ENCODE data around the gene EMC9.
A peak's percentile ranks its signal among the peaks of the same experiment; 100 is the strongest.

The EMC9 gene

DNA sequence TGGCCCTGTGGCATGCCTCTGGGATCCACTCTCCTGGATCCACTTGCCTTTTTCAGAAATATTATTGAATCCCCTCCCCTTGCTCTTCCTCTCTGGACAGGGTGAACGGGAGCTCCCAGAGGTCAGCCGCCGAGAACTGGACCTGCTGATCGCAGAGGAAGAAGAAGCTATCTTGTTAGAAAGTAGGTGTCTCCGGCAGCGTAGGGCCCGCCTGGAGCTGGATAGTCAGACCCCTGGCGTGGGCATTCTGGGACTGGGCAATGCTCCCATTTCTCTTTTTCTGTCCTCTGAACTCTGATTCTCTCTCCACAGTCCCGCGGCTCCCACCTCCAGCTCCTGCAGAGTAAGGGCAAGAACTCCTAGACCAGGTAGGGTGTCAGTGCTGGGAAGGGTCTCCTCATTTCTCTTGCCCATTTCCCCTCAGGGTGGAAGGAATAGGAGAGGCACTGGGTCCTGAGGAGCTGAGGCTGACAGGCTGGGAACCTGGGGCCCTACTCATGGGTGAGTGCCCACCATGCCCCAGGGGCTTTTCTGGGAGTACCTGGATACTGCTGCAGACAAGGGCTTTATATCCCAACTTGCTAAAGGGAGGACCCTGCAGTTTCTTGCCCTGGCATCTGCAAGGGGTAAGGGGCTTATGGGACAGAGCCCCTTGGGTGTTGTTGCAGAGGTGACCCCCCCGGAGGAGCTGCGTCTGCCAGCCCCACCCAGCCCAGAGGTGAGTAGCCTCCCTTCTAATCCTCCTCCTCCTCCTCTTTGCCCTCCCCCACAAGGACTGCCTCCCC lies 35.8 kb upstream of the EMC9 start:
- DNase-seq (ENCODE audit: low read depth, low spot score), result no peak

DNA sequence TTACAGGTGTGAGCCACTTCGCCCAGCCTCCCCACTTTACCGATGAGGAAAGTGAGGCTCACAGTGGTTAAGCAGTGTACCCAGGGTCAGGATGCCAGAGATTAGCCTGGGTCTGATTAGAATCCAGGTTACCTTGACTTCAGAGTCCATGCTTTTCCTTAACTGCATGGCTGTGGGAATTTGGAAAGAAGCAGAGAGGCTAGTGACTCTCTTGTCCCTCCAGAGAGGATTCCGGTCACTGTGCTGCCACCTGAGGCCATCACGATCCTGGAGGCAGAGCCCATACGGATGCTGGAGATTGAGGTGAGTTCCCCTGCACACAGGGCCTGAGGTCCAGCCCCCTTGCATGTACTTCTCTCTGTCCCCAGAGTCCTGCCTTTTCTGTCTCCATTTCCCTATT lies 35.2 kb upstream of the EMC9 start:
- DNase-seq (ENCODE audit: low read depth, low spot score), result no peak

DNA sequence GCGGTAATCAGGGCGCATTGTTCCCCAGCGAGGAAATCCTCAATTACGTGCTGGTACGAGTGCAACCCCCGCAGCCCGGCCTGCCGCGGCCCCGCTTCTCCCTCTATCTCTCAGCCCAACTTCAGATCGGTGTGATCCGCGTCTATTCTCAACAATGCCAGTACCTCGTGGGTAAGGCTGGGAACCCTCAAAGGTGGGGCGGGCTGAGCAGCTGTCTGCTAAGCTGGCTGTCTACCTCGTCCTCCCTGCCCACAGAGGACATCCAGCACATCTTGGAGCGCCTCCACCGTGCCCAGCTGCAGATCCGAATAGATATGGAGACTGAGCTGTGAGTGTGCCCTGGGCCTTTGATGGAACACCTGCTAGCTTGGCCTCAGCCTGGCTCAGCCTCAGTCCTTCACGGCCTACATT lies 31.5 kb upstream of the EMC9 start:
- no peak for DNase-seq (ENCODE audit: low read depth, low spot score)

DNA sequence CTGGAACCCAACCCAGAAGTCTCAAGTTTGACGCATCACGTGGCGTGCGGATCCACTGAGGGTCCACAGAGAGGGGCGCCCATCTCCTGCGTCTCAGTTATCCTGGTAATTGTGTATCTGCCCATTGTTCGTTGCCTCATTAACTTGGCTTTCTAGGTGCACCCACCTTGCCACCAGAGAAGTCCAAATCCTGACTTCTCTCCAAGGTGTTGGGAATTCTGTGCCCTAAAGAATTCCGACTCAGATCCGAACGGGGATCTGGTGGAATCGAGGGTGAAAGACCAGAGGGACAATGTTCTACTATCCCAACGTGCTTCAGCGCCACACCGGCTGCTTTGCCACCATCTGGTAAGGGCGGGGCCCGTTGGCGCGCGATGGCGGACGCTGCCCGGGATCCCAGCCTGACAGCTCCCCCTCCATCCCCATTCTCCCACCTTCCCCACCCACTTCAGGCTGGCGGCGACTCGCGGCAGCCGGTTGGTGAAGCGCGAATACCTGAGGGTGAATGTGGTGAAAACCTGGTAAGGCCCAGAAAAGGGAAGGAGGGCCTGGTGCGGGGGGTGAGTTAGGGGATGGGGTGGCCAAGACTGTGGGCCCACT lies 31.0 kb upstream of the EMC9 start:
- DNase-seq (ENCODE audit: low read depth, low spot score), result no peak

DNA sequence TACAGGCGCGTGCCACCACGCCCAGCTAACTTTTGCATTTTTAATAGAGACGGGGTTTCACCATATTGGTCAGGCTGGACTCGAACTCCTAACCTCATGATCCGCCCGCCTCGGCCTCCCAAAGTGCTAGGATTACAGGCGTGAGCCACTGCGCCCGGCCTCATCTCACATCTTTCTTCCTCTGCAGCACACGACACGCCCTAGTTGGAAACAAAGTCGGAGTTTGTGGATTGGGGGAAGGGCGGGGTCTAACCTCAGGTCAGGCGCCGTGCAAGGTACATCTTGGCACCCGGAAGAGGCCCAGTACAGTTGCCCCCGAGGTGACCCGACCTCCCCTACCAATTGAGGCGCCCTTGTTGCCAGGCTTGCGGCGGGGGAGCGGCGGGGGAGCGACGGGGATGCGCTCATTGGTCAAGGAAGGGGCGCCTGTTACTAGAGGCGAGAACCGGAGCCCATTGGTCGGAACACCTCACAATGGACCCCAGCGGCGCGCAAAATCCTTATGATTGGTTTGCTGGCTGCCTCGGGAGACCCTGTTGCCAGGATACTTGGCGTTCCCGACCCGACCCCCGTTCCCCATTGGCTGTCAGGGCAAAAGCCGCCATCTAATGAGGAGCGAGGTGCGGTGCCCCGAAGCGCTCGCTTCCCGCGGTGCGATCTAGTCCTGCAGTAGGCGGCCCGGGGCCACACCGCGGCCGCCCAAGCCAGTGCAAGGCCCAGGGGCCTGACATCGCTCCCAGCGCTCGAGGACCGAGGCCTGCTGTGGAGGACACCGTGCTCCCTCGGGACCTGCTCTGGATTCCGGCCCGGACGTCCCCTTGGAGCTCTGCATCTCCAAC lies 30.2 kb upstream of the EMC9 start, which contains the start of gene REC8:
REC8 (plus strand) TSS at position 659 of the 839 bp plus-strand sequence. CDS start 473 bp downstream, outside the sequence.
- DNase-seq (ENCODE audit: low read depth, low spot score), result peak; percentile 61

DNA sequence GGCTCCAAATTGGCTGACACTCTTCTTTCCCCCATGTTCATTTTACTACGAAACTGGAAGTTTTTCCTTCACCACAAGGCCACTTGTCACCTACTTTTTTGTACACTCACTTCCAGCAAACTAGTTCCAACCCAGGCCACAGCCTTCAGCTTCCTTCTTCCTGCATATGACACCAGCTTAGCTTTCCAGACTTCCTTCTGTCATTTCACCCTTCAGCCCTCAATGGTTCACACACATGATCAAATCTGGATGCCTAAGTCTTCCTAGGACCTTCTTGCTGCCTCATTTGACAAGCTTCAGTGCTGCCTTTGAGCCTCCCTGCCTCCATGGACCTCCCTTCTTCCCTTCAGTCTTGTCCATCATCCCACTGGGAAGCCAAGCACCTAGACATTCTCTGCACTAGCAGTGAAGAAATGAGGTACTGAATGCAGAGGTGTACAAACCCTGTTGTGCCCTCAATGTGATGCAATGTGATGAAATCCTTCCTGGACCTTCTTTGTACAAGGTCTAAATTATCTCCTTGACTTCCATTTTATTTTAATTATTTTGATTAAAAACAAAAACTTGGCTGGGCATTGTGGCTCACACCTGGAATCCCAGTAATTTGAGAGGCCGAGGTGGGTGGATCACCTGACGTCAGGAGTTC lies 26.2 kb upstream of the EMC9 start:
- no peak for DNase-seq (ENCODE audit: low read depth, low spot score)

DNA sequence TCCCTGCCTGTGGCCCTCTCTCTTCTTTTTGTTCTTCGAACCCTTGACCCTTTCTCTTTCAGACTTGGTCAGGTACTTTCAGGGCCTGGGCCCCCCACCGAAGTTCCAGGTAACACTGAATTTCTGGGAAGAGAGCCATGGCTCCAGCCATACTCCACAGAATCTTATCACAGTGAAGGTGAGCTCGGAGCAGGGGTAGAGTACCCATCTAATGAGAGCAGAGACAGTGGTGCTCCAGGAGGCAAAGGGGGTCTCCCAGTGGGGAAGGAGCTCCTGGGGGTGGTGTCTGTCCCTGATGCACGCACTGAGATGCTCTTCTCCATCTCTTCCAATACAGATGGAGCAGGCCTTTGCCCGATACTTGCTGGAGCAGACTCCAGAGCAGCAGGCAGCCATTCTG lies 24.4 kb upstream of the EMC9 start:
- no peak for DNase-seq (ENCODE audit: low read depth, low spot score)

DNA sequence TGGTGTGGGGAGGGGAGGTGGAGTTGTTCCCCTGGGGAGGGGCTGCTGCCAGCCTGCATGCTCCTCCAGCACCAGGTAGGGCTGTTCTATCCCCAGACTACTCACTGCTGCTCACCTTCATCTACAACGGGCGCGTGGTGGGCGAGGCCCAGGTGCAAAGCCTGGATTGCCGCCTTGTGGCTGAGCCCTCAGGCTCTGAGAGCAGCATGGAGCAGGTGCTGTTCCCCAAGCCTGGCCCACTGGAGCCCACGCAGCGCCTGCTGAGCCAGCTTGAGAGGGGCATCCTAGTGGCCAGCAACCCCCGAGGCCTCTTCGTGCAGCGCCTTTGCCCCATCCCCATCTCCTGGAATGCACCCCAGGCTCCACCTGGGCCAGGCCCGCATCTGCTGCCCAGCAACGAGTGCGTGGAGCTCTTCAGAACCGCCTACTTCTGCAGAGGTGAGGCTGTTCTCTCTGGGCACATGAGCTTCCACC lies 23.2 kb upstream of the EMC9 start:
- no peak for DNase-seq (ENCODE audit: low read depth, low spot score)

DNA sequence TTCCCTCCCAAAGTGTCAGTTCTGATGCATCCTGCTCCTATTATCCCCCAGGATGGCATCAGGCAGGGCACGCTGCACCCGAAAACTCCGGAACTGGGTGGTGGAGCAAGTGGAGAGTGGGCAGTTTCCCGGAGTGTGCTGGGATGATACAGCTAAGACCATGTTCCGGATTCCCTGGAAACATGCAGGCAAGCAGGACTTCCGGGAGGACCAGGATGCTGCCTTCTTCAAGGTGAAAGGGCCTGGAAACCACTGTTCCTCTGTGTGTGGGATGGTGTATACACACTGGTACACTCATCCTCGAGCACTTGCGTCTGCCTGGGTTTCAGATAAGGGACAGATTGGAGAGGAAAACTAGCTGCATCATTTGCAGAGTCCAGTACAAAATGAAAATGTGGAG lies 20.7 kb upstream of the EMC9 start:
- DNase-seq (ENCODE audit: low read depth, low spot score), result no peak

DNA sequence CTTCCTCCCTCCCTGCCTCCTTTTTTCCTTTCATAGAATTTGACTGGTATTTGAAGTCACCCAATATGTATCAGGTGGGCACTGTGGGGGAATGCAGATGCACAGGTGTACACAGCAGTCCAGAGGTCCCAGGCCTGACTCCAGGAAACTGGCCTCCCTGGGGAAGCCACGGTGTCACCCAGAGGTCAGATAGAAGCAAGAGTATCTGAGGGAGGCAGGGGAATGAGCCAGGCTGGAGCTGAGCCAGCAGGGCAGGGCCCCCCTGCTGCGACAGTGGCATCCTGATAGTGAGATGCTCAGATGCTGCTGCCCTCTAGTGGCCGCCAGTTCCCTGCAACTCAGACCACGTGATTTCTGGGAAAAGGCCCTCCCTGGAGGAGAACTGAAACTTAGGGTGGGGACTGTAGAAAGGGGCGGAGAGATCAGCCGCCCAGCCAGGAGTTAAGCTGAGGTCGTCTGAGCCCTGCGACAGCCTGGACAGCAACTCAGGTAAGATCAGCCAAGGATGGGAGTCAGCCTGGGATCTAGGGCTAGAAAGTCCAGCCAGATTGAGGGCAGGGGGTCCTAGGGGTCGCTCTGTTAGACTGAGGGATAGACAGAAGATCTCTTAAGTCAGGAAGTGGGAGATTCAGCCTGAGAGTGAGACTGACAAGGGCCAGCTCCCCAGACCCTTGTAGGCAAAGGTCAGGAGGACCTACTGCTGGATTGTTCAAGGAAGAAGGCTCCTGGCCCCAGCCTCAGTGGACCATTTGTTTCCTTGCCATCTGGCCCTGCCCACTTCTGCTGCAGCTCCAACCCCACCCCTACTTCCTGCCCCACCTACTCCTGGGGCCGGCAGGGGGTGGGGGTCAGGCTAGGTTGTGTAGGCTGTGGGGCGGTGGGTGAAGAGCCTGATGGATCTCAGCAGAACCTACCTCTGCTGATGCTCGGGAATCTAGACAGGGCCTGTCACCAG lies 19.7 kb upstream of the EMC9 start, which contains the start of gene IRF9:
IRF9 (plus strand) TSS at position 416 of the 955 bp plus-strand sequence. CDS start 880 bp downstream, outside the sequence.
- DNase-seq (ENCODE audit: low read depth, low spot score), result peak; percentile 89

DNA sequence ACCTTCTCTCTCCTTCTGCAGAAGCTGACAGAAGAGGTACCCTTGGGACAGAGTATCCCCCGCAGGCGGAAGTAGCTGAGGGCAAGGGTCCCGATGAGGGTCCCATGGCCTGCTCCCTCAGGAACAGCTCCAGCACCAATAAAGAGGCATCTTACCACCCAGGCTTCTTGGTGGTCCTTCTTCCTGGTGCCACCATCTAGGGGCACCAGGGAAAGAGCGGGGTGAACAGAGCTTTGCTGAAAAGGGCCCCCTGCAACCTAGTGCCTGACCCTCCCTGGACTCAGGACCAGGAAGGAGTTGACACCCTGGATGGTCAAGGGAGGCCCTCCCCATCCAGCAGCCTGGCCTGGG lies 19.1 kb upstream of the EMC9 start:
- no peak for DNase-seq (ENCODE audit: low read depth, low spot score)

DNA sequence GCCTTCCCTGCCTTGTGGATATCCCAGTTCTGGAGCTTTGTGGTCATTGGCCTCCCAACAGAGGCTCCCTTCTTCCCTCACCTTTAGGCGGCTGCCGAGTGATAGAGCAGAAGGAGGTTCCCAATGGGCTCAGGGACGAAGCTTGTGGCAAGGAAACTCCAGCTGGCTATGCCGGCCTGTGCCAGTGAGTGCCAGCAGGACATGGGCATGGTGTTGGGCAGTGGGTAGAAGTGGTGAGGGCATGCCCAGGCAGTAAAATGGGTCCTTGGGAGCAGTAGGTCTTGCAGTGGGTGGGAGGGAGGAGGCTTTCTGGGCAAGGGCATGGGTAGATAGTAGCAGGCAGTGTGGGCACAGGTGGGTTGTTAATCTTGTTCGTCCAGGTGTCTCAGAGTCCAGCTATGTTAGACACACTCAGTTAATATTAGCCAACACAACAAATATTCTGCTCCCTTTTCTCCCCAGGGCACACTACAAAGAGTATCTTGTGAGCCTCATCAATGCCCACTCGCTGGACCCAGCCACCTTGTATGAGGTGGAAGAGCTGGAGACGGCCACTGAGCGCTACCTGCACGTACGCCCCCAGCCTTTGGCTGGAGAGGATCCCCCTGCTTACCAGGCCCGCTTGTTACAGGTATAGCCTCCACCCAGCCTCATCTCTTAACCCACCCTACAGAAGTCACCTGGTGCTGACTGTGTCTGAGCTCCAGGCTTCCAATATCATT lies 18.5 kb upstream of the EMC9 start:
- DNase-seq (ENCODE audit: low read depth, low spot score), result no peak

DNA sequence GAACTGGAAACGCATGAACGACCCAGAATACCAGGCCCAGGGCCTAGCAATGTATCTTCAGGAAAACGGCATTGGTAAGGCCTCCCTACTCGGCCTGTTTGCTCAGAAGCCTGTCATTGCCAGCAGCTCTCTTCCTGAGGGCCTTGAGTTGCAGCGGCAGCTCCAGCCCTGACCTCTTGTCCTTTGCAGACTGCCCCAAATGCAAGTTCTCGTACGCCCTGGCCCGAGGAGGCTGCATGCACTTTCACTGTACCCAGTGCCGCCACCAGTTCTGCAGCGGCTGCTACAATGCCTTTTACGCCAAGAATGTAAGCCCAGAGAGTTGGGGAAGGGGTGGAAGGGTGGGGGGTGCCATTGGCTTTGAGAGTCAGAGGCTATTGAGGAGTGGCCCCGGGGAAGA lies 15.9 kb upstream of the EMC9 start:
- DNase-seq (ENCODE audit: low read depth, low spot score), result no peak

DNA sequence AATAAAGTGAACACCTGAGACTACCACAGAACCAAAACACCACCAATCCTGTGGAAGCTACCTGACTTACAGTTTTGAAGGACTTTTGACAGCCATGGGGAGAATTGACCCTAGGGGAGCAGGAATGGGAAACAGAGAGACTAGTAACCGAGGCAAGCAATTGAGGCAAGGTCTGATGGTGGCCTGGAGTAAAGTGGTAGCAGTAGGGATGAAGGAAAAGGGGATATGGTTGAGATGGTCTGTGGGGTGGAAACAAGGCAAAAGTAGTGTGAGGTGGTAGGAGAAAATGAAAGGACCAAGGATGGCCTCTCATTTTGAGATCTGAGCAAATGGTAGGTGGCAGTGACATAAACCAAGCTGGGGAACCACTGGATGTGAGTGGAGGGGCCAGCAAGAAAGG lies 15.4 kb upstream of the EMC9 start:
- no peak for DNase-seq (ENCODE audit: low read depth, low spot score)

DNA sequence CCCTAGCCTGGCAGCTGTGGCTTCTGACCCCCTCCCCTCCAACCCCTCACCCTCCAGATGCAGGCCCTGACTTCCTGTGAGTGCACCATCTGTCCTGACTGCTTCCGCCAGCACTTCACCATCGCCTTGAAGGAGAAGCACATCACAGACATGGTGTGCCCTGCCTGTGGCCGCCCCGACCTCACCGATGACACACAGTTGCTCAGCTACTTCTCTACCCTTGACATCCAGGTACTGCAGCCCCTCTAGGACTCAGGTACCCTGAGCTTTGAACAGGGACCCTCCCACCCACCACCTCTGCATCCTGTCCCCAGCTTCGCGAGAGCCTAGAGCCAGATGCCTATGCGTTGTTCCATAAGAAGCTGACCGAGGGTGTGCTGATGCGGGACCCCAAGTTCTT lies 13.7 kb upstream of the EMC9 start:
- DNase-seq (ENCODE audit: low read depth, low spot score), result no peak

DNA sequence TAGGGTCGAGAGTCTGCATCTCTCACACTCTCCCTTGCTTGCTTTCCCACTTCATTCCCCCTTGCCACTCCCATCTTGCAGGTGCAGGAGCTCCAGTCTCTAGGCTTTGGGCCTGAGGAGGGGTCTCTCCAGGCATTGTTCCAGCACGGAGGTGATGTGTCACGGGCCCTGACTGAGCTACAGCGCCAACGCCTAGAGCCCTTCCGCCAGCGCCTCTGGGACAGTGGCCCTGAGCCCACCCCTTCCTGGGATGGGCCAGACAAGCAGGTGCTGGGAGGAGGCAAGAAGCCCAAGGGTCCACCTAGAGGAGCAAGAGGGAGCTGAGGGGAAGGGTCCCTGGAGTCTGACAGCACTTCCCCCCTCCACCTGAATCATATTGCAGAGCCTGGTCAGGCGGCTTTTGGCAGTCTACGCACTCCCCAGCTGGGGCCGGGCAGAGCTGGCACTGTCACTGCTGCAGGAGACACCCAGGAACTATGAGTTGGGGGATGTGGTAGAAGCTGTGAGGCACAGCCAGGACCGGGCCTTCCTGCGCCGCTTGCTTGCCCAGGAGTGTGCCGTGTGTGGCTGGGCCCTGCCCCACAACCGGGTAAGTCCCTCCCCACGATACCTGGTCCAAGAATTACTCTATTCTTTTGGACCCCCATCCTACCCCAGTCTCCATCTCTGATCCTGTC lies 10.2 kb upstream of the EMC9 start:
- DNase-seq (ENCODE audit: low read depth, low spot score), result no peak

DNA sequence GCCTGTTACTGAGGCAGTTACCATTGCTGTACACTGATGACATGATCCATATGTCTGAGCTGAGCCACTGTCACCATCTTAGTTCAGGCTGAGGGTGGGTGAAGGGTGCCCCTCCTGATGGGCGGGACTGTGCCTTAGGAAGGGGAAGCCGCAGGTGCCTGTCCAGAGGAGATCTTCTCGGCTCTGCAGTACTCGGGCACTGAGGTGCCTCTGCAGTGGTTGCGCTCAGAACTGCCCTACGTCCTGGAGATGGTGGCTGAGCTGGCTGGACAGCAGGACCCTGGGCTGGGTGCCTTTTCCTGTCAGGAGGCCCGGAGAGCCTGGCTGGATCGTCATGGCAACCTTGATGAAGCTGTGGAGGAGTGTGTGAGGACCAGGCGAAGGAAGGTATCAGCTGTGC lies 9.6 kb upstream of the EMC9 start:
- no peak for DNase-seq (ENCODE audit: low read depth, low spot score)

DNA sequence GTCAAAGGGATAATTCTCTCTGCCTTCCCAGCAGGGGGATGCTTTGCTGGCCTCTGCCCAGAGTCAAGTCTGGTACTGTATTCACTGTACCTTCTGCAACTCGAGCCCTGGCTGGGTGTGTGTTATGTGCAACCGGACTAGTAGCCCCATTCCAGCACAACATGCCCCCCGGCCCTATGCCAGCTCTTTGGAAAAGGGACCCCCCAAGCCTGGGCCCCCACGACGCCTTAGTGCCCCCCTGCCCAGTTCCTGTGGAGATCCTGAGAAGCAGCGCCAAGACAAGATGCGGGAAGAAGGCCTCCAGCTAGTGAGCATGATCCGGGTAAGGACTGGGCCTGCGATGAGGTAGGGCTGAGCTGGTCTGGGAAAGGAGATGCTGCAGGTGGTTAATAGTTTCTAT lies 9.2 kb upstream of the EMC9 start:
- DNase-seq (ENCODE audit: low read depth, low spot score), result no peak

DNA sequence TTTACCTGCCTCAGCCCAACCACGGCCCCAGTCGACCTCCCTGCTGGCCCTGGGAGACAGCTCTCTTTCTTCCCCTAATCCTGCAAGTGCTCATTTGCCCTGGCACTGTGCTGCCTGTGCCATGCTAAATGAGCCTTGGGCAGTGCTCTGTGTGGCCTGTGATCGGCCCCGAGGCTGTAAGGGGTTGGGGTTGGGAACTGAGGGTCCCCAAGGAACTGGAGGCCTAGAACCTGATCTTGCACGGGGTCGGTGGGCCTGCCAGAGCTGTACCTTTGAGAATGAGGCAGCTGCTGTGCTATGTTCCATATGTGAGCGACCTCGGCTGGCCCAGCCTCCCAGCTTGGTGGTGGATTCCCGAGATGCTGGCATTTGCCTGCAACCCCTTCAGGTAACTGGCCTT lies 8.7 kb upstream of the EMC9 start:
- no peak for DNase-seq (ENCODE audit: low read depth, low spot score)
